Upper lobe of left lung (tissue), 6 donors: Measurements from ENCODE around the gene CCNH. TPM values are rescaled to one million over a fixed set of nuclear protein-coding genes. Genes with fewer than 3 reads are reported as not detected.
A peak's percentile ranks its signal among the peaks of the same experiment; 100 is the strongest.

Experiments used
- ATAC-seq, 2 donors: fragments of 200-7000 bp; cut with Tn5 transposase; one replicate each; pipeline ENCODE4 v1.9.1; 2022; ENCODE audit warnings: mild to moderate bottlenecking in 2 of 2, moderate library complexity in 2 of 2; ENCODE audit not compliant: low FRiP score in 2 of 2
- DNase-seq, 2 donors: peaks; one replicate each; pipeline ENCODE4 v3.0.0-alpha.2; 2019 to 2020
- H3K27ac ChIP-seq, 4 donors: fragments of 200-600 bp; sonication (generic); one replicate each; pipeline ENCODE4 v1.5.1; 2016 to 2019
- H3K27me3 ChIP-seq, 4 donors: fragments of 200-600 bp; sonication (generic); one replicate each; pipeline ENCODE4 v1.5.1; 2017 to 2019
- H3K36me3 ChIP-seq, 4 donors: fragments of 200-600 bp; sonication (generic); one replicate each; pipeline ENCODE4 v1.5.1; 2016 to 2019
- H3K4me1 ChIP-seq, 4 donors: fragments of 200-600 bp; sonication (generic); one replicate each; pipeline ENCODE4 v1.5.1; 2018 to 2019
- H3K4me3 ChIP-seq, 4 donors: fragments of 200-600 bp; sonication (generic); one replicate each; pipeline ENCODE4 v1.5.1; 2017 to 2019; ENCODE audit warnings: mild to moderate bottlenecking in 2 of 4, moderate library complexity in 1 of 4
- H3K9me3 ChIP-seq, 4 donors: fragments of 200-600 bp; sonication (generic); one replicate each; pipeline ENCODE4 v1.5.1; 2018 to 2019
- CTCF ChIP-seq, 6 experiments: fragments of 450-650 bp in 4 of 6; fragments of 200-600 bp in 2 of 6; sonication (generic) in 2 of 6; IDR thresholded peaks; one replicate each; pipeline ENCODE4 v1.5.1; 2016 to 2019; ENCODE audit warnings: antibody characterized with exemption in 6 of 6
- EP300 ChIP-seq, 4 donors: sonication (generic); formaldehyde crosslinking; IDR thresholded peaks; one replicate each; pipeline ENCODE4 v1.5.1; 2017; ENCODE audit warnings: antibody characterized with exemption in 4 of 4, control low read depth in 2 of 4
- POLR2A ChIP-seq, 4 donors: fragments of 450-650 bp; IDR thresholded peaks; one replicate each; pipeline ENCODE4 v1.5.1; 2016 to 2017; ENCODE audit warnings: antibody characterized with exemption in 4 of 4, mild to moderate bottlenecking in 2 of 4
- POLR2AphosphoS5 ChIP-seq, 2 donors: sonication (generic); formaldehyde crosslinking; IDR thresholded peaks; one replicate each; pipeline ENCODE4 v1.5.1; 2017; ENCODE audit warnings: antibody characterized with exemption in 2 of 2
- WGBS, 2 donors: methylation state at CpG; one replicate each; pipeline ENCODE4 v1.1.5; 2017 to 2018; 5-methylcytosine and 5-hydroxymethylcytosine counted together
- total RNA-seq, 6 donors: library from RNA; depleted of rRNA in 4 of 6; stranded (reverse); fragments of >200 nt in 4 of 6; gene quantifications; one replicate each; pipeline versions ENCODE4 v1.1.0 to v1.2.1, GENCODE V29; 2016 to 2021
- donor health status: DM: no; HTN: no; CAD: no; lungs with moderate emphysema.
- donor health status: DM: no; HTN: yes; CAD: no; lungs with severe emphysema.

The CCNH gene
- total RNA-seq, 6 donors from 2014 or later, result 39.1 to 232 (median 73.4) TPM

- WGBS, 2 donors, result 90 to 94% methylated on average over 2 of the region's 2 CpGs
- TF ChIP-seq EP300 (IDR thresholded peaks at IDR 0.05), result no peak
- TF ChIP-seq POLR2A (IDR thresholded peaks at IDR 0.05), result no peak
- no peak for TF ChIP-seq CTCF (IDR thresholded peaks at IDR 0.05)
- TF ChIP-seq POLR2AphosphoS5 (IDR thresholded peaks at IDR 0.05), result no peak
- ATAC-seq, result peak in 1 of 2 donors; percentile 63
These were observed 51.7 kb downstream of the CCNH start for GRCh38 chr5:87361031-87361445.

DNA sequence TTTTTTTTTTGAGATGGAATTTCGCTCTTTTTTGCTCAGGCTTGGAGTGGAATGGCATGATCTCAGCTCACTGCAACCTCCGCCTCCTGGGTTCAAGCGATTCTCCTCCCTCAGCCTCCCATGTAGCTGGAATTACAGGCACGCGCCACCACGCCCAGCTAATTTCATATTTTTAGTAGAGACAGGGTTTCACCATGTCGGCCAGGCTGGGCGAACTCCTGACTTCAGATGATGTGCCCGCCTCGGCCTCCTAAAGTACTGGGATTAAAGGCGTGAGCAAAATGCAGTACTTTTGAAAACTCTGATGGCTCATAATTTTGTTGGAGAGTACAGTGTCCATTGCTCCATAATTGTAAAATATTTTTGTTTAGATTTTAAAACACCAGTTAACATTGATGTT is 52.6 kb downstream of the CCNH start:
- TF ChIP-seq POLR2AphosphoS5 (IDR thresholded peaks at IDR 0.05) (no peak), POLR2A (IDR thresholded peaks at IDR 0.05) (no peak), CTCF (IDR thresholded peaks at IDR 0.05) (no peak), EP300 (IDR thresholded peaks at IDR 0.05) (no peak)
- H3K4me3 ChIP-seq, result no peak overlapping the region
- no peaks in the 10 kb centered on the region for H3K9me3 ChIP-seq
- no peaks in the 10 kb centered on the region for H3K4me1 ChIP-seq
- WGBS, 2 donors, result 97% methylated on average over 11 of the region's 11 CpGs
- ATAC-seq (no peak), DNase-seq (no peak)
- H3K36me3 ChIP-seq, result peaks cover 0 to 31% (median 2%) of the 10 kb centered on the region in 4 donors
- no peaks in the 10 kb centered on the region for H3K27me3 ChIP-seq
- H3K27ac ChIP-seq, result no peak overlapping the region

More at GRCh38 chr5:87361031-87361445, 51.7 kb downstream of the CCNH start:
- no peaks in the 10 kb centered on the region for H3K27me3 ChIP-seq
- H3K27ac ChIP-seq, result no peak overlapping the region
- no peaks in the 10 kb centered on the region for H3K4me1 ChIP-seq
- H3K36me3 ChIP-seq, result peaks cover 0 to 28% (median 0%) of the 10 kb centered on the region in 4 donors
- H3K4me3 ChIP-seq, result no peak overlapping the region
- DNase-seq, result no peak
- H3K9me3 ChIP-seq, result no peaks in the 10 kb centered on the region

GRCh38 chr5:87359106-87359505 is 53.6 kb downstream of the CCNH start:
- H3K4me1 ChIP-seq, result no peaks in the 10 kb centered on the region
- no peaks in the 10 kb centered on the region for H3K27me3 ChIP-seq
- H3K27ac ChIP-seq, result no peak overlapping the region
- DNase-seq (no peak), ATAC-seq (no peak)
- TF ChIP-seq EP300 (IDR thresholded peaks at IDR 0.05) (no peak), CTCF (IDR thresholded peaks at IDR 0.05) (no peak)
- peaks cover 0 to 29% (median 4%) of the 10 kb centered on the region in 4 donors for H3K36me3 ChIP-seq
- no peaks in the 10 kb centered on the region for H3K9me3 ChIP-seq
- H3K4me3 ChIP-seq, result no peak overlapping the region
- WGBS, 2 donors, result 87 to 98% methylated on average over 2 of the region's 2 CpGs

GRCh38 chr5:87354496-87354895 is 58.2 kb downstream of the CCNH start:
- no peak for TF ChIP-seq CTCF (IDR thresholded peaks at IDR 0.05)
- TF ChIP-seq EP300 (IDR thresholded peaks at IDR 0.05), result no peak
- TF ChIP-seq POLR2AphosphoS5 (IDR thresholded peaks at IDR 0.05), result no peak
- no peak for TF ChIP-seq POLR2A (IDR thresholded peaks at IDR 0.05)
- Histone ChIP-seq H3K27me3 (no peaks in the 10 kb centered on the region), H3K36me3 (peaks cover 0 to 39% (median 4%) of the 10 kb centered on the region in 4 donors), H3K9me3 (no peaks in the 10 kb centered on the region), H3K4me3 (no peak overlapping the region), H3K4me1 (no peaks in the 10 kb centered on the region), H3K27ac (no peak overlapping the region)
- DNase-seq, result no peak
- 92 to 100% methylated on average over 1 of the region's 1 CpG for WGBS, 2 donors
- ATAC-seq, result no peak

DNA sequence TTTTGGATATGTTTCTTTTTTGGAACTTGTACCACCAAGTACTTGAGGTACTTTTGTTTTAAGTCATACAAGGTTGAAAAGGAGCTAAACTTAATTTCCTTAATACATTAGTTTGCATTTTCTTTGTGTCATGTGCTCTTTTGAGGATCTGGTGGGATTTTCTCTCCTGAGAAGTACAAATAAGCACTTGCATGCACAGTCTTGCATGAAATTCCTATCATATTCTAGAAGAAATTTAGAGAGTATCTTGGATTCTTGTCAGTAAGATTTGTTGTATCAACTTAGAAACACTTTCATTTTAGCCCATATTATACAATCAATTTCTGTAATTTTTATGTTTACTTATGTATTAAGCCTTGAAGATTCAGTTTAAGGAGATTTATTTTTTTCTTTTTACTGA is 64.9 kb downstream of the CCNH start:
- Histone ChIP-seq H3K27ac (no peak overlapping the region), H3K4me3 (no peak overlapping the region), H3K9me3 (no peaks in the 10 kb centered on the region), H3K36me3 (peaks cover 0 to 34% (median 0%) of the 10 kb centered on the region in 4 donors), H3K4me1 (peaks cover 0 to 2% (median 0%) of the 10 kb centered on the region in 4 donors), H3K27me3 (no peaks in the 10 kb centered on the region)
- TF ChIP-seq POLR2AphosphoS5 (IDR thresholded peaks at IDR 0.05), result no peak
- no peak for TF ChIP-seq CTCF (IDR thresholded peaks at IDR 0.05)
- TF ChIP-seq EP300 (IDR thresholded peaks at IDR 0.05), result no peak
- TF ChIP-seq POLR2A (IDR thresholded peaks at IDR 0.05), result no peak
- DNase-seq, result no peak
- no peak for ATAC-seq
